ENCODE data around the gene FAM110C.

GRCh38 chr2:71309-72035 is 25.2 kb upstream of the FAM110C start:
- TF ChIP-seq CTCF (IDR thresholded peaks at IDR 0.05) (no peak), POLR2A (IDR thresholded peaks at IDR 0.05) (no peak), EP300 (IDR thresholded peaks at IDR 0.05) (no peak)
